ENCODE measurements around the gene MLLT3. TPM values are rescaled to one million over a fixed set of nuclear protein-coding genes. Genes with fewer than 3 reads are reported as not detected.

Gene MLLT3
- total RNA-seq, 4 donors from 2014 or later = 2.1 to 30.4 (median 14.0) TPM

DNA sequence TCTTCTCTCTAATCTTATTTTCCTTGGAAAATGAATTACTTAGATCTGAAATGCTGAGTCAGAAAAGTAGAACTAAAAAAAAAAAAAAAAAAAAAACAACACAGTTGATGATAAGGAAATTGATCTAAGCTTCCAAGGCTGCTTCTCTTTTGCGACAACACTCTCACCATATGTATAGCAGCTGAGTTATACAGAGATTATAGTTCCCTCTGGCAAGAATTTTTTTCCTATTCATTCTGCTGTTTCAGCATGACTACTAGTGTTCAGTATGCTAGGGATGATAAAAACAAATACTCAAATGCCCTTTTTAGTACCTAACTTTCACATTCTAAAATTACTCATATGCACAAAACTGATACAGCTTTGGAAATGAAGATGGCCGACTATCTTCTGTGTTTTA is 267.3 kb downstream of the MLLT3 start:
- intact Hi-C loops (cut with DNase I; ENCODE audit: low total_unique reads) = no loop called here
- no peaks in the 10 kb centered on the region for H3K27me3 ChIP-seq
- no peaks in the 10 kb centered on the region for H3K36me3 ChIP-seq
- no peaks in the 10 kb centered on the region for H3K4me1 ChIP-seq
- H3K9me3 ChIP-seq = no peaks in the 10 kb centered on the region
- DNase-seq = no peak
- no peak for TF ChIP-seq POLR2A (IDR thresholded peaks at IDR 0.05)
- TF ChIP-seq, protein P1, sequence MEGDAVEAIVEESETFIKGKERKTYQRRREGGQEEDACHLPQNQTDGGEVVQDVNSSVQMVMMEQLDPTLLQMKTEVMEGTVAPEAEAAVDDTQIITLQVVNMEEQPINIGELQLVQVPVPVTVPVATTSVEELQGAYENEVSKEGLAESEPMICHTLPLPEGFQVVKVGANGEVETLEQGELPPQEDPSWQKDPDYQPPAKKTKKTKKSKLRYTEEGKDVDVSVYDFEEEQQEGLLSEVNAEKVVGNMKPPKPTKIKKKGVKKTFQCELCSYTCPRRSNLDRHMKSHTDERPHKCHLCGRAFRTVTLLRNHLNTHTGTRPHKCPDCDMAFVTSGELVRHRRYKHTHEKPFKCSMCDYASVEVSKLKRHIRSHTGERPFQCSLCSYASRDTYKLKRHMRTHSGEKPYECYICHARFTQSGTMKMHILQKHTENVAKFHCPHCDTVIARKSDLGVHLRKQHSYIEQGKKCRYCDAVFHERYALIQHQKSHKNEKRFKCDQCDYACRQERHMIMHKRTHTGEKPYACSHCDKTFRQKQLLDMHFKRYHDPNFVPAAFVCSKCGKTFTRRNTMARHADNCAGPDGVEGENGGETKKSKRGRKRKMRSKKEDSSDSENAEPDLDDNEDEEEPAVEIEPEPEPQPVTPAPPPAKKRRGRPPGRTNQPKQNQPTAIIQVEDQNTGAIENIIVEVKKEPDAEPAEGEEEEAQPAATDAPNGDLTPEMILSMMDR (IDR thresholded peaks at IDR 0.05) = no peak
- H3K27ac ChIP-seq = peak overlapping the region; percentile 66 to 82
- H3K4me3 ChIP-seq = no peak overlapping the region

DNA sequence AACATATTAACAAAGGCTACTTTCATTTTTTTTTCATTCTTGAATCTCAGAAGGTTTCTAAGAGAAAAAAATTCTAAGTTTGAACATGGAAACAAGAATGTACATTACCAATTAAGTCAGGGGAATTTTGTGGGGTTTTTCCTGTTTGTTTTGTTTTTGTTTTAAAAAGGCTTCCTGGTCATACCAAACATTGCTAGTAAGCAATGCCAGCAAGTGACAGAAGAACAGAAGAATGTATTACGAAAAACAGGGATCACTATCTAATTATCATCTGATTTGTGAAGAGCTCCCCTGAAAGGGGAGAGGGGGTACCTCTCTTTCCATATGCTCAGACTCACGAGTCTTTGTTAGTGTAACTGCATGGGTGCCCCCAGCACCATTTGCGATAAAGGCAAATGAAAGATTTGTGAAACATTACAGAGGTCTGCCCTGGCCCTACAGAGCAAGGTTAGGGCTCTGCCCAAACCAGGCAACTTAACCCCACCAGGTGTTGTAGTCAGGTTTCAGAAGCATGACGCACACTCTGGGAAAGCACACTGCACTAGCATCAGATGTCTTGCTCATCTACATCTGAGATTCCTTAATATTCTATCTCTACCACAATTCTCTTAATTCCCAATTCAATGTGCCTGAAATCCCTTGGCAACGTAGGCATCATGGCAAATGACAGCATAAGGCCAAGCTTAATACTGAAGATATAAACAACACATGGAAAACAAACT is 268.2 kb downstream of the MLLT3 start:
- peak overlapping the region; percentile 66 to 82 for H3K27ac ChIP-seq
- no peaks in the 10 kb centered on the region for H3K27me3 ChIP-seq
- no peak for DNase-seq
- no peaks in the 10 kb centered on the region for H3K36me3 ChIP-seq
- no peaks in the 10 kb centered on the region for H3K4me1 ChIP-seq
- H3K9me3 ChIP-seq = no peaks in the 10 kb centered on the region
- TF ChIP-seq, protein P1 (IDR thresholded peaks at IDR 0.05) = no peak
- no peak for TF ChIP-seq POLR2A (IDR thresholded peaks at IDR 0.05)
- H3K4me3 ChIP-seq = no peak overlapping the region
- intact Hi-C loops (cut with DNase I; ENCODE audit: low total_unique reads) = no loop called here

- H3K27ac ChIP-seq = peak overlapping the region in 1 of 2 donors; percentile 15
- no peak overlapping the region for H3K4me3 ChIP-seq
- no peak for TF ChIP-seq POLR2A (IDR thresholded peaks at IDR 0.05)
- TF ChIP-seq, protein P1 (IDR thresholded peaks at IDR 0.05) = no peak
- H3K27me3 ChIP-seq = no peaks in the 10 kb centered on the region
- H3K36me3 ChIP-seq = no peaks in the 10 kb centered on the region
- H3K4me1 ChIP-seq = no peaks in the 10 kb centered on the region
- no peak for DNase-seq
- intact Hi-C loops (cut with DNase I; ENCODE audit: low total_unique reads) = no loop called here
- no peaks in the 10 kb centered on the region for H3K9me3 ChIP-seq
Observed at GRCh38 chr9:20353524-20353923, 268.8 kb downstream of the MLLT3 start.

DNA sequence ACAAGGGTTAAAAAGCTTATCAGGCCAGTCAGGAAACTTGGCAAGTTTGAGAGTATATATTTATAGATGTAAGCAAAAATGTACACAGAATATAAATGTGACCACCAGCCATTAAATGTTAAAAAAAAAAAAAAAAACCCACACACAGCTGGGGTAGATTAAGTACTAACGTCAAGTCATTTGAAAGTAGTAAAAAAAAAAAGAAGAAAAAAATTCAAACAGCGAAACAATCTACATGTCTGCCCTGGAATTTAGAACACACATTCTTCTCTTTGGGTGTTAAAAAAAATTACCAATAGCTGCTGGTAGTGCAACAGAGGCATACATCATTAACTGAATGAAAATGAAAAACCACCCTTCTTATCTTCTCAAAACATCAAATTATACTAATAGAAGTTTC is 269.7 kb downstream of the MLLT3 start:
- Histone ChIP-seq H3K36me3 (no peaks in the 10 kb centered on the region), H3K27me3 (no peaks in the 10 kb centered on the region), H3K9me3 (no peaks in the 10 kb centered on the region), H3K4me3 (no peak overlapping the region), H3K4me1 (no peaks in the 10 kb centered on the region), H3K27ac (no peak overlapping the region)
- TF ChIP-seq, protein P1 (IDR thresholded peaks at IDR 0.05) = no peak
- TF ChIP-seq POLR2A (IDR thresholded peaks at IDR 0.05) = no peak
- DNase-seq = no peak
- intact Hi-C loops (cut with DNase I; ENCODE audit: low total_unique reads) = no loop called here

- TF ChIP-seq, protein P1 (IDR thresholded peaks at IDR 0.05) = no peak
- TF ChIP-seq POLR2A (IDR thresholded peaks at IDR 0.05) = no peak
- intact Hi-C loops (cut with DNase I; ENCODE audit: low total_unique reads) = no loop called here
- H3K4me1 ChIP-seq = no peaks in the 10 kb centered on the region
- H3K4me3 ChIP-seq = no peak overlapping the region
- peak overlapping the region in 1 of 2 donors; percentile 28 for H3K27ac ChIP-seq
- DNase-seq = no peak
- H3K27me3 ChIP-seq = no peaks in the 10 kb centered on the region
- no peaks in the 10 kb centered on the region for H3K9me3 ChIP-seq
- H3K36me3 ChIP-seq = no peaks in the 10 kb centered on the region
Observed at GRCh38 chr9:20351715-20352114, 270.6 kb downstream of the MLLT3 start.

Measured in uterus (tissue), 4 donors.